OCI-LY3 (cell line): ENCODE data around the gene FMN1.

Experiments
- H2AFZ ChIP-seq: fragments of 200-600, 300-600 bp; shearing (Covaris generic); 2 replicates; pipeline ENCODE4 v1.6.0; 2014; ENCODE audit warnings: antibody characterized with exemption, low read depth, low read length
- H3K27ac ChIP-seq: fragments of 200-600, 300-600 bp; sonication (generic); 2 replicates; pipeline ENCODE4 v1.5.1; 2014; ENCODE audit warnings: mild to moderate bottlenecking, low read length, moderate library complexity, mixed read lengths
- H3K27me3 ChIP-seq: fragments of 200-600, 300-600 bp; sonication (generic); 2 replicates; pipeline ENCODE4 v1.6.1; 2014; ENCODE audit warnings: low read depth, low read length, mixed read lengths
- H3K36me3 ChIP-seq: fragments of 200-600, 300-600 bp; sonication (generic); replicated peaks from 2 replicates; pipeline ENCODE3; 2014; ENCODE audit warnings: low read depth, low read length, mixed read lengths
- H3K4me1 ChIP-seq: fragments of 300-600, 200-600 bp; sonication (generic); 2 replicates; pipeline ENCODE4 v1.6.1; 2014; ENCODE audit warnings: low read length, mixed read lengths
- H3K4me2 ChIP-seq: fragments of 200-600, 300-600 bp; sonication (generic); 2 replicates; pipeline ENCODE4 v1.6.1; 2014; ENCODE audit warnings: low read length, mixed read lengths
- H3K4me3 ChIP-seq: fragments of 300-600, 200-600 bp; sonication (generic); 2 replicates; pipeline ENCODE4 v1.5.1; 2014; ENCODE audit warnings: antibody characterized with exemption, mild to moderate bottlenecking, low read length, moderate library complexity
- H3K79me2 ChIP-seq: fragments of 300-600, 200-600 bp; shearing (Covaris generic); 2 replicates; pipeline ENCODE4 v1.6.1; 2014; ENCODE audit warnings: mild to moderate bottlenecking, low read length, mixed read lengths
- H3K9ac ChIP-seq: fragments of 300-600, 200-600 bp; shearing (Covaris generic); 2 replicates; pipeline ENCODE4 v1.6.0; 2014; ENCODE audit warnings: mild to moderate bottlenecking, low read length, moderate library complexity
- H3K9me3 ChIP-seq: fragments of 200-600, 300-600 bp; shearing (Covaris generic); 2 replicates; pipeline ENCODE4 v1.6.1; 2014; ENCODE audit warnings: low read length, mixed read lengths; ENCODE audit not compliant: insufficient read depth
- H4K20me1 ChIP-seq: fragments of 200-600, 300-600 bp; sonication (generic); 2 replicates; pipeline ENCODE4 v1.6.1; 2016; ENCODE audit warnings: low read length, mixed read lengths; ENCODE audit not compliant: insufficient read depth
- CTCF ChIP-seq: fragments of 200-600, 300-600 bp; sonication (generic); IDR thresholded peaks from 2 replicates; pipeline ENCODE4 v1.5.1; 2014; ENCODE audit warnings: antibody characterized with exemption, low read length, low read depth
- EZH2phosphoT487 ChIP-seq: fragments of 200-600 bp; shearing (Covaris generic); IDR thresholded peaks from 2 replicates; pipeline ENCODE4 v1.6.1; 2018; ENCODE audit warnings: antibody characterized with exemption, mixed run types, low read depth

Gene FMN1

DNA sequence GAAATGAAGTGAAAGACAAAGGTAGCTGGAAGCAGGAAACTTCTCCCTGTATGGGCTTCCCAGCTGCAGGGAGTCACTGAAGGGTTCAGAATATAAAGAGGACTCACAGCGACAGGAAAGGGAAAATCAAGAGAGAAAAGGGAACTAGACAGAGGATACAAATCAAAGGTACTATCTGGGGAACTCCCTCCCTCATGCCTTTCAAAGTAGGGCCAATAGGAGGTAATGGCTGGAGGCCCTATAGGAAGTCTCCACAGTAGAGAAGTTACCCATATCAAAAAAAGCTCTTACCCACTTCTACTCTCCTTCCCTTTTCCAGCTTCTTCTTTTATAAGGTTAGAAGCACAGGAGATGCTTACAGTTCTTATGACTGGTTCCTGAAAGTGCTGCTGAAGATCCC lies 43.5 kb downstream of the FMN1 start:
- H3K9me3 ChIP-seq, result no peaks in the 10 kb centered on the region
- H3K4me1 ChIP-seq, result peaks cover 16% of the 10 kb centered on the region
- H3K4me2 ChIP-seq, result peak overlapping the region; percentile 24

GRCh38 chr15:33150431-33150941 lies 44.0 kb downstream of the FMN1 start:
- H4K20me1 ChIP-seq, result no peaks in the 10 kb centered on the region
- no peak overlapping the region for H3K9ac ChIP-seq
- no peaks in the 10 kb centered on the region for H3K79me2 ChIP-seq
- H3K36me3 ChIP-seq, result no peaks in the 10 kb centered on the region
- no peak overlapping the region for H3K27ac ChIP-seq
- H3K4me2 ChIP-seq, result peak overlapping the region; percentile 24
- peaks cover 4% of the 10 kb centered on the region; the same call in 1 of the 2 replicates for H3K27me3 ChIP-seq
- H3K9me3 ChIP-seq, result no peaks in the 10 kb centered on the region
- no peak for TF ChIP-seq EZH2phosphoT487
- H3K4me1 ChIP-seq, result peaks cover 21% of the 10 kb centered on the region
- no peak overlapping the region for H3K4me3 ChIP-seq
- no peak overlapping the region for H2AFZ ChIP-seq

More for the DNA sequence above, 43.5 kb downstream of the FMN1 start:
- TF ChIP-seq EZH2phosphoT487 (no peak), CTCF (no peak)
- Histone ChIP-seq H3K27ac (no peak overlapping the region), H3K27me3 (peaks cover 8% of the 10 kb centered on the region; the same call in 1 of the 2 replicates), H3K79me2 (no peaks in the 10 kb centered on the region), H4K20me1 (no peaks in the 10 kb centered on the region), H3K9ac (no peak overlapping the region), H3K4me3 (no peak overlapping the region), H3K36me3 (no peaks in the 10 kb centered on the region), H2AFZ (no peak overlapping the region)

DNA sequence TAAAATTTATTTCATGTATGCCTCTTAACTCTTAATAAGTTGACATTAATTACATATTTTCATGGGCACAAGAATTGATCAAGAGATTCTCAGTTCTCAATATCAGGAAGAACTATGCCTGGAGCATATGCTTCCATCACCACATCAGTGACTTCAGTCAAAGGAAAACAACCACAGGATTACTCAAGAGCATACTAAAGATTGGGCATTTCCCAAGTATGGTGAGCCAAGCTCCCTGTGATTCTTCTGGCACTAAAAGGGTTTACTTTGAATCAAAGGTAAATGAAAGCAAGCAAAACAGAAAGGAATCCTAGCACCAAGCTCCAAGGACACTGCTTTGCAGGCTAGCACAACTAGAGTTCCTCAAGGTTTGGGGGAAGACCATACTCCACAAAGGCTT lies 44.6 kb downstream of the FMN1 start:
- Histone ChIP-seq H4K20me1 (no peaks in the 10 kb centered on the region), H3K9ac (no peak overlapping the region), H3K27ac (no peak overlapping the region)

DNA sequence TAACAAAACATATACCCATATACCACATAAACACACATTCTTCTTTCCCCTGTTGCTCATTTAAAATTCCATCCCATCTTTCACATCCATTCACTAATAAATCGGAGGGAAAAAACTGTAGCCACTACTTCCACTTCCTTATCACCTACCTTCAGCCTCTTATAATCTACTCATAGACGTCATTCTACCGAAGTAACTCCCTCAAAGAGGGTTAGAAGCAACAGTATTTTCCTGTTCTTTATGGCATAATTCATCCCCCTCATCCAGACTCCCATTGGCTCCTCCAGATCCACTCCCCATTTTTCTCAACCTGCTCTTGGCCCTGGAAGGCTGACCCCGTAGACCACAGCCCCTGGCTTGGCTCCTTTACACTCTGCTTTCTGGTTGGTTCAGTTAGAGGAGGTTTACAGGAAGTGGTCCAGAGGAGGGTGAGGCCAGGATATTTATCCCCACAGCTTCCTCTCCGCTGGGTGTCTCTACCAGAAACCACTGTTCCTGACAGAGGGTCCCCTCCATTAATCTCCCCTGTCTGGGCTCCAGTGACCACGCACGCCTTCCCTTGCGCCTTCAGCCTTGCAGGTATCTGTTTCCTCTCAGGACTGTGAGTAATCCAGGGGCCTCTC lies 46.3 kb downstream of the FMN1 start:
- no peaks in the 10 kb centered on the region for H3K9me3 ChIP-seq
- no peak overlapping the region for H3K4me2 ChIP-seq
- H4K20me1 ChIP-seq, result no peaks in the 10 kb centered on the region
- no peak overlapping the region for H3K4me3 ChIP-seq
- TF ChIP-seq CTCF (no peak), EZH2phosphoT487 (no peak)
- peaks cover 25% of the 10 kb centered on the region for H3K4me1 ChIP-seq
- H3K79me2 ChIP-seq, result no peaks in the 10 kb centered on the region
- H3K27me3 ChIP-seq, result peaks cover 4% of the 10 kb centered on the region; the same call in 1 of the 2 replicates
- no peak overlapping the region for H3K27ac ChIP-seq
- no peak overlapping the region for H2AFZ ChIP-seq
- H3K9ac ChIP-seq, result no peak overlapping the region
- no peaks in the 10 kb centered on the region for H3K36me3 ChIP-seq

More for the DNA sequence above, 44.6 kb downstream of the FMN1 start:
- Histone ChIP-seq H3K36me3 (no peaks in the 10 kb centered on the region), H2AFZ (no peak overlapping the region), H3K27me3 (peaks cover 4% of the 10 kb centered on the region; the same call in 1 of the 2 replicates), H3K79me2 (no peaks in the 10 kb centered on the region), H3K4me1 (peaks cover 22% of the 10 kb centered on the region), H3K4me2 (no peak overlapping the region), H3K9me3 (no peaks in the 10 kb centered on the region), H3K4me3 (no peak overlapping the region)
- TF ChIP-seq CTCF, result no peak
- no peak for TF ChIP-seq EZH2phosphoT487
